ENCODE data around the gene TMEM190. TPM values are rescaled to one million over a fixed set of nuclear protein-coding genes. Genes with fewer than 3 reads are reported as not detected.

The TMEM190 gene
- total RNA-seq, 1 experiment from 2014 or later = not detected

DNA sequence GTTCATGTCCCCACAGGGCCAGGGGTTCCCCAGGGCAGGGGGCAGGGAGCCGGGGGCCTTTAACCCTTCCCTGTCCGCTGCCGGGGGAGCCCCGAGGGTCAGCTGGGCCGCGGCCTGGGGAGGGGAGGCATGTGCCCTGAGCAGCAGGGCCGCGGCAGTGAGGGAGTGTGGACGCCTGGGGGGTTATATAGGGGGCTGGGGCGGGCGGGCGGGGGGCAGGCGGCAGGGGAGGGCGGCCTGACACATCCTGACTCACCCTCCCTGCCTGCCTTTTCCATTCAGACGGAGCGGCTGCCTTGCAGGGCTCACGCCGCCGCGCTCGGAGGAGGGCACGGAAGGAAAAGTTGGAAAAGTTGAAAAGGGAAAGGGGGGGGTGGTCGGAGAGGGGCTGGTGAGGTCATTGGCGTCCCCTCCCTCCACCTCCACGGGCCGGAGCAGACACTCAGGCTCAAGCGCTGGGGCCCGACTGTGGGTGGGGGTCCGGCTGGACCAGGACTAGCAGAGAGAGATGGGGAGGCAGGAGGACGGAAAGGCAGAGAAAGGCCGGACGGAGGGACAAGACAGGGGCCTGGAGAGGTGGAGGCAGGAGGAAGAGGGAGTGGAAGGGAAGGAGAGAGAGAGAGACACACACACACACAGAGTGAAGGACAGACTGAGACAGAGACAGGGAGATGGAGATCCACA lies 6.2 kb upstream of the TMEM190 start, which contains the start of gene IL11:
TSS of gene IL11 (minus strand) at position 159 of the 684 bp plus-strand sequence. CDS start at position 6, 153 bp downstream.
- ChIA-PET CTCF (no interaction called here), POLR2A (ENCODE audit: low non-redundant PET) (no interaction called here)
- no peak for DNase-seq (ENCODE audit: low spot score)
- peak within 1 kb of the TSS; percentile 45 for H3K4me3 ChIP-seq (ENCODE audit: low read depth, low read length, poor library complexity, severe bottlenecking)
- no peaks in the 10 kb centered on the region for H3K9me3 ChIP-seq (ENCODE audit: low read depth, low read length, poor library complexity, severe bottlenecking)
- H3K4me1 ChIP-seq (ENCODE audit: insufficient read depth, low read length, poor library complexity, severe bottlenecking) = no peaks in the 10 kb centered on the region
- no peak within 1 kb of the TSS for H3K27ac ChIP-seq (ENCODE audit: low read depth, low read length, poor library complexity, severe bottlenecking)
- BruUV-seq (replicated peaks) = no TSS peak
- H3K27me3 ChIP-seq (replicated peaks; ENCODE audit: insufficient read depth, low read depth, low read length, poor library complexity) = peaks cover 15% of the 10 kb centered on the region
- intact Hi-C loops (cut with micrococcal nuclease; ENCODE audit: unreplicated experiment) = no loop called here
- H3K36me3 ChIP-seq (ENCODE audit: insufficient read depth, low read length, poor library complexity, severe bottlenecking) = no peaks in the 10 kb centered on the region
- TF ChIP-seq, protein P1, sequence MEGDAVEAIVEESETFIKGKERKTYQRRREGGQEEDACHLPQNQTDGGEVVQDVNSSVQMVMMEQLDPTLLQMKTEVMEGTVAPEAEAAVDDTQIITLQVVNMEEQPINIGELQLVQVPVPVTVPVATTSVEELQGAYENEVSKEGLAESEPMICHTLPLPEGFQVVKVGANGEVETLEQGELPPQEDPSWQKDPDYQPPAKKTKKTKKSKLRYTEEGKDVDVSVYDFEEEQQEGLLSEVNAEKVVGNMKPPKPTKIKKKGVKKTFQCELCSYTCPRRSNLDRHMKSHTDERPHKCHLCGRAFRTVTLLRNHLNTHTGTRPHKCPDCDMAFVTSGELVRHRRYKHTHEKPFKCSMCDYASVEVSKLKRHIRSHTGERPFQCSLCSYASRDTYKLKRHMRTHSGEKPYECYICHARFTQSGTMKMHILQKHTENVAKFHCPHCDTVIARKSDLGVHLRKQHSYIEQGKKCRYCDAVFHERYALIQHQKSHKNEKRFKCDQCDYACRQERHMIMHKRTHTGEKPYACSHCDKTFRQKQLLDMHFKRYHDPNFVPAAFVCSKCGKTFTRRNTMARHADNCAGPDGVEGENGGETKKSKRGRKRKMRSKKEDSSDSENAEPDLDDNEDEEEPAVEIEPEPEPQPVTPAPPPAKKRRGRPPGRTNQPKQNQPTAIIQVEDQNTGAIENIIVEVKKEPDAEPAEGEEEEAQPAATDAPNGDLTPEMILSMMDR (conservative IDR thresholded peaks at IDR 0.05; ENCODE audit: low read depth, low read length) = no peak
- TF ChIP-seq EZH2 (IDR thresholded peaks at IDR 0.05; ENCODE audit: borderline replicate concordance, low read depth, low read length, poor library complexity, severe bottlenecking) = no peak

DNA sequence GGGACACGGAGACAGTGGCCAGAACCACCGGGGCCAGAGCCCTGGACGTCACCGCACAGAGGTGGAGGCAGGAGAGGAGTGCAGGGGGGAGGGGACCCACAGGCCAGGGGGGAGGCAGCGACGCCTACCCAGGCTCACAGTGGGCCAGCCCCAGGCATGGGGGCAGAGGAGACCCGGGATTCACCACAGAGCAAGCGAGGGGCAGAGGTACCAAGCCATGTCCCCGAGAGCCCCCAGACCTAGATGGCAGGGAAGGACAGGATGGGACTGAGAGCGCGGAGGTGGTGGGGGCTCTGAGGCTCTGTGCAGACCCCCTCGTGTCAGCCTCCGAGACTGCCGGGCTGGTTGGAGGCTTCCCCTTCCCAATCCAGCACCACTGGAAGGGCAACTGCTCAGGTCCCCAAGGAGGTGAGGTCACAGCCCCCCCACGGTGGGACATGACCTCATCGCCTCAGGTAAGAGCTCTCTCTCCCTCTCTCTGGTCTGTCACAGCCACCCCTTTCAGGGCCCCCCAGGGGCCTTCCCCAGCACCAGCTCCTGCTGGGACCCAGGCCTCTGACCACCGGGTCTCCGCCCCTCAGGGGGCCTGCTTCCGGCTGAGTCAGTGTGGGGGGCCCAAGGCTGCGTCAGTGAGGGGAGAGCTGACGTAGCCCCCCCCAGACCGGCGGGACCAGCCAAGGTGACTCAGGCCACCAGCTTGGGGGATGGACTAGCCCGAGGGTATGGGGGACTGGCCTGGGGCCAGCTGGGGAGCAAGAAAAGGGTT lies 4.1 kb upstream of the TMEM190 start:
- no peak for DNase-seq (ENCODE audit: low spot score)
- Histone ChIP-seq H3K27ac (ENCODE audit: low read depth, low read length, poor library complexity, severe bottlenecking) (no peak overlapping the region), H3K9me3 (ENCODE audit: low read depth, low read length, poor library complexity, severe bottlenecking) (no peaks in the 10 kb centered on the region), H3K27me3 (replicated peaks; ENCODE audit: insufficient read depth, low read depth, low read length, poor library complexity) (peaks cover 15% of the 10 kb centered on the region), H3K36me3 (ENCODE audit: insufficient read depth, low read length, poor library complexity, severe bottlenecking) (no peaks in the 10 kb centered on the region), H3K4me1 (ENCODE audit: insufficient read depth, low read length, poor library complexity, severe bottlenecking) (no peaks in the 10 kb centered on the region), H3K4me3 (ENCODE audit: low read depth, low read length, poor library complexity, severe bottlenecking) (no peak overlapping the region)
- CTCF ChIA-PET = no interaction called here
- intact Hi-C loops (cut with micrococcal nuclease; ENCODE audit: unreplicated experiment) = no loop called here
- BruUV-seq (replicated peaks) = no TSS peak
- POLR2A ChIA-PET (ENCODE audit: low non-redundant PET) = no interaction called here
- TF ChIP-seq, protein P1 (conservative IDR thresholded peaks at IDR 0.05; ENCODE audit: low read depth, low read length) = no peak
- TF ChIP-seq EZH2 (IDR thresholded peaks at IDR 0.05; ENCODE audit: borderline replicate concordance, low read depth, low read length, poor library complexity, severe bottlenecking) = no peak

DNA sequence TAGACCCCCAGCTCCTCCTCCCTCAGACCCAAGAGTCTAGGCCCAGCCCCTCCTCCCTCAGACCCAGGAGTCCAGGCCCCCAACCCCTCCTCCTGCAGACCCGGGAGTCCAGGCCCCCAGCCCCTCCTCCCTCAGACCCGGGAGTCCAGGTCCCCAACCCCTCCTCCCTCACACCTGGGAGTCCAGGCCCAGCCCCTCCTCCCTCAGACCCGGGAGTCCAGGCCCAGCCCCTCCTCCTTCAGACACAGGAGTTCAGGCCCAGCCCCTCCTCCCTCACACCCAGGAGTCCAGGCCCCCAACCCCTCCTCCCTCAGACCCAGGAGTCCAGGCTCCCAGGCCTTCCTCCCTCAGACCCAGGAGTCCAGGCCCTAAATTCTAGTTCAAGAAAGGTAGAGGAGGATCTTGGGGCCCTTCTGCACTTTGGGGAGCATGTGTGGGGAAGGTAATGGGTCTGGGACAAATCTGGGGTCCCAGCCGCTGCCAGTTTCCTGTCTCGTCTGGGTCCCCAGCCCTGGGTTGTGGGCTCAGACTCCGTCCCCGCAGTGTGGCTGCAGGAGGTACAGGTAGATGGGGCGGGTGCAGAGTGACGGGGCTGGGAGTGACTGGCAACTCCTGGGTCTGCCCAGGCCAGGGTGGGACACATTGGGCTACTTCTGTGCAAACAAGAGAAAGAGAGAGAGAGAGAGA lies 3.2 kb upstream of the TMEM190 start:
- Histone ChIP-seq H3K9me3 (ENCODE audit: low read depth, low read length, poor library complexity, severe bottlenecking) (no peaks in the 10 kb centered on the region), H3K27ac (ENCODE audit: low read depth, low read length, poor library complexity, severe bottlenecking) (no peak overlapping the region), H3K4me1 (ENCODE audit: insufficient read depth, low read length, poor library complexity, severe bottlenecking) (no peaks in the 10 kb centered on the region), H3K4me3 (ENCODE audit: low read depth, low read length, poor library complexity, severe bottlenecking) (no peak overlapping the region), H3K36me3 (ENCODE audit: insufficient read depth, low read length, poor library complexity, severe bottlenecking) (no peaks in the 10 kb centered on the region), H3K27me3 (replicated peaks; ENCODE audit: insufficient read depth, low read depth, low read length, poor library complexity) (peaks cover 15% of the 10 kb centered on the region)
- CTCF ChIA-PET = no interaction called here
- BruUV-seq (replicated peaks) = no TSS peak
- POLR2A ChIA-PET (ENCODE audit: low non-redundant PET) = no interaction called here
- no peak for DNase-seq (ENCODE audit: low spot score)
- no peak for TF ChIP-seq EZH2 (IDR thresholded peaks at IDR 0.05; ENCODE audit: borderline replicate concordance, low read depth, low read length, poor library complexity, severe bottlenecking)
- intact Hi-C loops (cut with micrococcal nuclease; ENCODE audit: unreplicated experiment) = no loop called here

All from A673 (cell line).